ENCODE data around the gene SLC41A2. TPM values are rescaled to one million over a fixed set of nuclear protein-coding genes. Genes with fewer than 3 reads are reported as not detected.

Gene SLC41A2
- total RNA-seq, 1 experiment from 2014 or later = 55.5 TPM

- DNase-seq (ENCODE audit: low read depth) = peak; percentile 82
These were observed 27.4 kb downstream of the SLC41A2 start for GRCh38 chr12:104930388-104931326.

- DNase-seq (ENCODE audit: low read depth) = no peak
These were observed 28.1 kb downstream of the SLC41A2 start for GRCh38 chr12:104929977-104930376.

- no peak for DNase-seq (ENCODE audit: low read depth)
These were observed 28.7 kb downstream of the SLC41A2 start for GRCh38 chr12:104929368-104929767.

GRCh38 chr12:104928036-104928745, 29.9 kb downstream of the SLC41A2 start:
- DNase-seq (ENCODE audit: low read depth) = no peak

GRCh38 chr12:104925501-104925900, 32.6 kb downstream of the SLC41A2 start:
- no peak for DNase-seq (ENCODE audit: low read depth)

GRCh38 chr12:104921340-104921739, 36.8 kb downstream of the SLC41A2 start:
- DNase-seq (ENCODE audit: low read depth) = no peak

GRCh38 chr12:104911942-104912341, 46.1 kb downstream of the SLC41A2 start:
- DNase-seq (ENCODE audit: low read depth) = no peak

GRCh38 chr12:104910196-104910840, 47.8 kb downstream of the SLC41A2 start:
- no peak for DNase-seq (ENCODE audit: low read depth)

GRCh38 chr12:104909761-104910160, 48.3 kb downstream of the SLC41A2 start:
- DNase-seq (ENCODE audit: low read depth) = no peak

Other genes starting within 250 kb of the SLC41A2 start
- 18.7 and 33.2 TPM in 2 replicates for gene NOPCHAP1, start 28.0 kb upstream of the SLC41A2 start, total RNA-seq (2014; rRNA removed; shearing (Covaris generic))
- 0.83 and 5.7 TPM in 2 replicates for gene ALDH1L2, start 126.2 kb upstream of the SLC41A2 start, total RNA-seq (2014; rRNA removed; shearing (Covaris generic))
- 48.0 and 52.3 TPM in 2 replicates for gene WASHC4, start 149.4 kb upstream of the SLC41A2 start, total RNA-seq (2014; rRNA removed; shearing (Covaris generic))